Psoas muscle (tissue), 8 donors: ENCODE data around the gene GHR. TPM values are rescaled to one million over a fixed set of nuclear protein-coding genes. Genes with fewer than 3 reads are reported as not detected.

ENCODE experiments used
- ATAC-seq, 4 donors: fragments of 200-7000 bp; cut with Tn5 transposase; one replicate each; pipeline ENCODE4 v1.9.1; 2020; ENCODE audit warnings: moderate library complexity in 3 of 4, mild to moderate bottlenecking in 2 of 4
- DNase-seq, 2 donors: peaks; one replicate each; pipeline ENCODE4 v3.0.0-alpha.2; 2020
- H3K27ac ChIP-seq: fragments of 200-600 bp; one replicate; pipeline ENCODE4 v1.8.0; 2022
- H3K27me3 ChIP-seq, 3 donors: fragments of 200-600 bp in 1 of 3; one replicate each; pipeline versions ENCODE4 v1.6.1 to v1.8.0; 2013 to 2022; ENCODE audit warnings: low read length in 2 of 3, mild to moderate bottlenecking in 2 of 3, moderate library complexity in 1 of 3; ENCODE audit not compliant: insufficient read depth in 3 of 3
- H3K36me3 ChIP-seq, 2 donors: fragments of 200-600 bp in 1 of 2; one replicate each; pipeline versions ENCODE4 v1.6.1 to v1.8.0; 2013 to 2022; ENCODE audit warnings: low read depth in 1 of 2, mild to moderate bottlenecking in 1 of 2, moderate library complexity in 1 of 2; ENCODE audit not compliant: insufficient read depth in 1 of 2
- H3K4me1 ChIP-seq: fragments of 200-600 bp; one replicate; pipeline ENCODE4 v1.8.0; 2022
- H3K4me3 ChIP-seq: fragments of 200-600 bp; one replicate; pipeline ENCODE4 v1.8.0; 2022; ENCODE audit warnings: mild to moderate bottlenecking
- H3K9me3 ChIP-seq: fragments of 200-600 bp; one replicate; pipeline ENCODE4 v1.8.0; 2022
- CTCF ChIP-seq: fragments of 200-600 bp; IDR thresholded peaks from one replicate; pipeline ENCODE4 v1.8.0; 2022; ENCODE audit warnings: antibody characterized with exemption
- WGBS, 3 donors: extraction: QIAGEN DNeasy Blood & Tissue Kit; methylation state at CpG; one replicate each; pipeline versions ENCODE4 v1.1.6 to v1.1.7; 2013; 5-methylcytosine and 5-hydroxymethylcytosine counted together
- intact Hi-C, 2 donors: fragments of 100-400 bp; cut with DNase I; formaldehyde crosslinking; loops; one replicate each; pipeline versions ENCODE4 v1.11.0 to v1.14.2; 2022
- polyA plus RNA-seq, 3 donors: library from polyadenylated mRNA; stranded (reverse); fragments of 200-250 nt; gene quantifications; one replicate each; pipeline ENCODE4 v1.2.3, GENCODE V29; 2013
- total RNA-seq, 4 donors: library from RNA; stranded (reverse); fragmentation: NEBNext Ultra II Directional in 2 of 4; extraction: Animal tissue kit (Norgen Biotek cat#: 25700) in 2 of 4; gene quantifications; one replicate each; pipeline versions ENCODE4 v1.2.1 to v1.2.4, GENCODE V29; 2021 to 2023
- donor health status: healthy with polysubstance abuse.
- donor health status: DM: no; HTN: no; CAD: no; lungs with moderate emphysema.
- donor health status: Bipolar disorder and iron deficiency.
- donor health status: healthy.
- donor health status: DM: yes; HTN: yes; CAD: no.
- donor health status: DM: no; HTN: no; CAD: no.
- donor health status: DM: no; HTN: no; CAD: no.
- donor health status: DM: yes; HTN: yes; CAD: no.

The GHR gene
- total and polyA plus RNA-seq, 7 donors, result 12.4 to 60.3 (median 32.1) TPM

GRCh38 chr5:42518595-42519221 is 95.5 kb downstream of the GHR start:
- H3K27me3 ChIP-seq, result no peaks in the 10 kb centered on the region
- ATAC-seq (peak; percentile 62 to 78 (median 70)), DNase-seq (peak; percentile 26 to 56)
- peak overlapping the region; percentile 88 for H3K27ac ChIP-seq
- intact Hi-C loops, result loop anchor here (5.0 to 10.0 kb wide), 3 partner anchors 39 to 94 kb away; partner anchors contain the start of gene GHR (in 1 of the 2)
- peaks cover 85% of the 10 kb centered on the region for H3K4me1 ChIP-seq
- WGBS, 3 donors, result 22 to 44% (median 23%) methylated on average over 8 of the region's 8 CpGs
- no peak for TF ChIP-seq CTCF
- no peaks in the 10 kb centered on the region for H3K36me3 ChIP-seq
- peak overlapping the region; percentile 47 for H3K4me3 ChIP-seq
- H3K9me3 ChIP-seq, result no peaks in the 10 kb centered on the region

GRCh38 chr5:42520203-42520602 is 97.0 kb downstream of the GHR start:
- intact Hi-C loops, result no loop called here
- H3K4me1 ChIP-seq, result peaks cover 81% of the 10 kb centered on the region
- ATAC-seq, result peak in 2 of 4 donors; percentile 23 to 27

DNA sequence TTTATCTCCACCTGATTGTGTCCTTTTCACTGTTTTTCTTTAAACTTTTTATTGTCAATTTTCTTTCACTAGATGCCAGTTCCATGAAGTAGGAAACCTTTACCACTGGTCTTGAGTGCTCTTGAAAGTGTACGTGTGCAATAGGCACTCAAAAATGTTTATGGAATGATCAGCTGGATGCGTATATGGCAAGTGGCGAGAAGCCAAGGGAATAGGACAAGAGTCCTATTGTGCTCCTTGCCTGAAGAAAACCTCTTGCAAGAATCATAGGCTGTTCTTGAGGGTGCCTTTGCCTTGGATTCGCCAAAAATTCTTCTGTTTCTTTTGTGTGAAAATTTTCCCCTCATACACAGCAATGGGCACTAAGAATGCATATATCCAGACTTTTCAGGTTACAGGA is 97.7 kb downstream of the GHR start:
- intact Hi-C loops, result no loop called here
- no peaks in the 10 kb centered on the region for H3K27me3 ChIP-seq
- WGBS, 3 donors, result 79 to 88% (median 82%) methylated on average over 4 of the region's 4 CpGs
- no peak overlapping the region for H3K4me3 ChIP-seq
- H3K4me1 ChIP-seq, result peaks cover 78% of the 10 kb centered on the region
- H3K9me3 ChIP-seq, result no peaks in the 10 kb centered on the region
- peak overlapping the region; percentile 88 for H3K27ac ChIP-seq
- H3K36me3 ChIP-seq, result no peaks in the 10 kb centered on the region
- ATAC-seq (no peak), DNase-seq (no peak)
- no peak for TF ChIP-seq CTCF

More at GRCh38 chr5:42520203-42520602, 97.0 kb downstream of the GHR start:
- Histone ChIP-seq H3K9me3 (no peaks in the 10 kb centered on the region), H3K27ac (peak overlapping the region; percentile 88), H3K27me3 (no peaks in the 10 kb centered on the region), H3K4me3 (no peak overlapping the region), H3K36me3 (no peaks in the 10 kb centered on the region)
- DNase-seq, result no peak
- TF ChIP-seq CTCF, result peak; percentile 13

GRCh38 chr5:42521406-42521805 is 98.2 kb downstream of the GHR start:
- intact Hi-C loops, result no loop called here
- Histone ChIP-seq H3K9me3 (no peaks in the 10 kb centered on the region), H3K4me1 (peaks cover 78% of the 10 kb centered on the region), H3K36me3 (no peaks in the 10 kb centered on the region), H3K27me3 (no peaks in the 10 kb centered on the region), H3K27ac (peak overlapping the region; percentile 88), H3K4me3 (no peak overlapping the region)
- TF ChIP-seq CTCF, result no peak
- DNase-seq, result no peak
- 59 to 83% (median 62%) methylated on average over 2 of the region's 2 CpGs for WGBS, 3 donors
- no peak for ATAC-seq

GRCh38 chr5:42522783-42523182 is 99.5 kb downstream of the GHR start:
- Histone ChIP-seq H3K9me3 (peaks cover 5% of the 10 kb centered on the region), H3K4me1 (peaks cover 74% of the 10 kb centered on the region), H3K27ac (peak overlapping the region; percentile 57), H3K36me3 (no peaks in the 10 kb centered on the region), H3K27me3 (no peaks in the 10 kb centered on the region), H3K4me3 (no peak overlapping the region)
- DNase-seq (no peak), ATAC-seq (no peak)
- WGBS, 3 donors, result 59 to 75% (median 63%) methylated on average over 1 of the region's 1 CpG
- TF ChIP-seq CTCF, result no peak
- intact Hi-C loops, result loop anchor here in 1 of 2 donors (2.0 kb wide), 1 partner anchor 14 kb away; no protein-coding TSS in a partner anchor
